Left renal pelvis (tissue), 4 donors: ENCODE measurements around the gene LHPP. TPM values are rescaled to one million over a fixed set of nuclear protein-coding genes. Genes with fewer than 3 reads are reported as not detected.

ENCODE experiments used
- DNase-seq, 4 donors: peaks; one replicate each; pipeline ENCODE4 v3.0.0-alpha.2; 2013; ENCODE audit warnings: low read depth in 4 of 4, low spot score in 3 of 4
- polyA plus RNA-seq, 4 donors: library from polyadenylated mRNA; unstranded; fragments of 120-200 nt; gene quantifications; one replicate each; pipeline ENCODE4 v1.2.1, GENCODE V29; 2013; ENCODE audit not compliant: insufficient read length in 4 of 4

The LHPP gene
- polyA plus RNA-seq, 4 donors, result 15.7 to 23.9 (median 16.6) TPM

DNA sequence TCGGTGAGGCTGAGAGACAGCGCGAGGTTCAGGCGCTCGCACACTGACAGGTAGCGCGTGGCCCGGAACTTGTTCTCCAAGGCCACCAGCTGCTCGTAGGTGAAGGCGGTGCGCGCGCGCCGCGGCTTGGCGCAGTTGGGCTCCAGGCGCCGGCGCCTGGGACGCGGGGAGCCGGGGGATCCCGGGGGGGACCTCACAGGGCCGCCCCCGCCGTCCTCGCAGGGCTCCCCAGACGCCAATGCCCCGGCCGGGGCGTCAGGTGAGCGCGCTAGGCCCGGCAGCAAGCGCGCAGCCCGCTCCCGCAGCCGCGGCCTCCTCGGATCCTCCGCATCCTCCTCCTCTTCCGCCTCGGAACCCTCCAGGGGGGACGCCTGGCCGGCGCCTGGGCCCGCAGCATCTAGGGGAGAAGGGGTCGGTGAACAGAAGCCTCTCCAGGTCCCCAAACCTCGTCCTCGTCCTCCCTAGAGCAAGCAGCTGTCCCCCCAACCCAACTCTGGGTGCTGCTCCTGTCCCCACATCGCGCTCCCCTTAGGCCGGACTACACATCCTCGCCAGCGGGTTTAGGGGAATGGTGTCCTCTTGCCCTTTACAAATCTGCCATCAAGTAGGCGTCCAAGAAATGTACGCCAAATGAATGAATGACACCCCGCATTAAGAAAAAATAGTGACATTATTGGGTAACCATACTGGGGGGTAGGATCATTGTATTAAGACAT is 13.7 kb upstream of the LHPP start:
- no peak for DNase-seq

DNA sequence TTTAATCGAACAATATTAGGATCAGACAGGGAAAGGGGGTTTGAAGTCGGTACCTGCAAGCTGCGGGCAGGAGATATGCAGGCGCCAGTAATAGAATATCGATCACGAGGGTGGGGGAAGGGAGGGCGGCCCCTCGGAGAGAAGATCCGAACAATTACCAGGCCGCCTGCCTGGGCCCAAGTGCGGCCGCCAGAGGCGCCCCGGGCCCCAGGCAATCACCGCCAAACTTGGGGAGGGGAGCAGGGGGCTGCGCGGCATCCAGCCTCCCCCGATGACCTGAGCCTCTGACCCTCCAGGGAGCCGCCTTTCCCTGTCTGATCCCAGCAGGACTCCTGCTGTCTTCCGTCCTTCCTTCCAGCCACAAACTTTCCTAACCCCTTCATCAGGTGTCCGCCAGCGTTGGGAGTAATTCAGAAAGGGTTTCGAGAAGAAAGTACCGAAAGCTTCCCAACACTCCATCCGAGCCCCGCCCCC is 12.9 kb upstream of the LHPP start:
- no peak for DNase-seq

DNA sequence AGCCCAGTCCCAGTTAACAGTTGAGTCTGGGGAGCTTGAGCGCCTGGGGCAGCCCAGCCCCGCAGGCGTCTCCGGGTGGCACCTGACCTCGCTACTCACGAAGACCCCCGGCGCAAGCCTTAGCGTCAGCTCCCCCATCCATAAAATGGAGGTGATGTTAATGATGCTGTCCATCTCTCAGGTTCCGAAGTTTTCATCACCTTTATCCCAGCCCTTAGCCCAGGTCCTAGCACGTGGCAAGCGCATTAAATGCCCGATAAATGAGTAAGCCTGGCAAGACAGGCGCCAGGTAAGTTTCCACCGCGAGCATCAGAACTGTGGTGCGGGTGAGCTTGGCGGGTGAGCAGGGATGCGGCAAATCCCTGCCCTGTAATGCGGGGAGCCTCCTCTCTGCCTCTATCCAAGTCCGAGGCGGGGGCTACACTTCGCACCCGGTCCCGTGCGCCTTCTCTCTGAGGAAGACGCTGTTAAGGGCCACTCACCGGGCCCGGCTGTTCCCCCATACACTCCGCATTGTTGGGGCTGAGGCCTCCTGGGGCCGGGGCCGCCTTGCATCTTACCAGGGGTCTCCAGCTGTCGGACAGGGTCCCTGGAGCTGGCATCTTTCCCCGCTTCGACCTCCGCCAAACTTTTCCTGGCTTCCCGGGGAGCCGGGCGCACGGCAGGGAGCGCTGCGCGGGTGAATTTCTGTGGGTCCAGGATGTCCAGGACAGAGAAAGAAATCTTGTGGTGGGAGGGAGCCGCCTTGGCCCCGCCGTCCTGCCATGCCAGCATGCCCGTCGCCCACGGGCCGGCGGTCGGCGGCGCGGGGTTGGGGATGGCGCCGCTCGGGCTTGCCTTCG is 12.2 kb upstream of the LHPP start:
- no peak for DNase-seq

DNA sequence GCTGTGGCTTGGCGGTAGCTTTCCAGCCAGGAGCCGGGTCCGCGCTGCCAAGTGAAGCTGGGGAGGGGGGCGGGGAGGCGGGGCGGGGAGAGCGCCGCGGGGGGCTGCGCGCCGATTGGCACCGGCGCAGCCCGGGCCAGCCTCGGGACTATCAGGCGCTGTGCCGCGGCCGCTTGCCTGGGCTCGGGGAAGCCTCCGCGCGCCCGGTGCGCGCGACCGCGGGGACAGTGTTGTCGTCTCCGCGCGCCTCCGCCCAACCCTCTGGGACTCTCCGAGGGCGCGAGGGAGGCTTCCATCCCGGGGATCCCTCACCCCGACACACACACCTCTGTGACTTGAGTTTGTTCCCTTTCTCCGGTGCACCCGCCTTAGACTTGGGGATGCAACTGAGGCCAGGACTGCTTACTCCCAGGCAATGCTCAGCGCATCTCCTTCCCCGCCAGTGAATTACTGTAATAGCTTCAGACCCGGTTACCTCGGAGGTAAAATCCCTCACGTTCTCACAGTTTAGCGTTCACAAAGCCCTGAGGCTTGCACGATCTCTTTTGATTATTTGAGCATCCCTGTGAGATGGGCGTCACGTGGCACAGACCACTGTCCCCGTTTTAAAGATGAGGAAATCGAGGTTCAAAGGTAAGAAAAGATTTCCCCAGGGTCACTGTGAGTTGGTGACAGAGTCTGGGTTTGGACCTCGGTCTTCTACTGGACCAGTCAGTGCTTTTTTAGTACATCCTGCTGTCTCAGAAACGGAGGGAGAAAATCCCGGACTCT is 11.4 kb upstream of the LHPP start, which contains the start of gene NKX1-2:
Gene NKX1-2, minus strand, starts transcription at position 24 of the 771 bp plus-strand sequence. CDS start 92 bp downstream, outside the sequence.
- no peak for DNase-seq

DNA sequence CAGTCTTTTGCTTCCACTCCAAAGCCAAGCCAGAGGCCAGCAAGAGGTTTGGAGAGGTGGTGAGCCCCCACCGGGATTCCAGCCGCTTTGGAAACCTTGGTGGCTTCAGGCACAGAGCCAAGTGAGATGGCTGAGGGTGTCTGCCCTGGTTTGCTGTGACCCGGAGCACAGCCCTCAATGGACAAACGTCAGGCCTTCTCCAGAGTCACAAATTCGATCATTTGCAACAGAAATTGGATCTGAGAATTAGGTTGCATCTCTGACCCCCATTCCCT is 10.9 kb upstream of the LHPP start:
- DNase-seq, result no peak

DNA sequence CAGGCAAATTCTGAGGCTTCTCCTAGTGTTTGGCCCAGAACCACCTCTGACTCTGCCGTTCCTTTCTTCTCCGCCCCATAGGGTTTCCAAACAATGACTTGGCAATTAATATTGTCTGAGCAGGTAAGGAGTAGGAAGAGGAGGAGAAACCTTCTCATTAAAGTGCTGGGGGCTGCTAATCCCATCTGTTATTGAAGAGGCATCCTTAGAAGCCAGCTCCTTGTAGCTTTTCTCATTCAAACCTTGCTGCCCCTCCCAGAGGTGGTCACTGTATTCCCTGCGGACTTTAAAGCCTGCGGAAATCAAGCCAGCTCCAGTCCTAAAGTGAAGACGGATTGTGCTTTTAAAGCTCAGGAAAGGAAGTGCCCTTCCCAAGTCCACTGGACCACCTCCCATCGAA is 10.3 kb upstream of the LHPP start:
- no peak for DNase-seq

DNA sequence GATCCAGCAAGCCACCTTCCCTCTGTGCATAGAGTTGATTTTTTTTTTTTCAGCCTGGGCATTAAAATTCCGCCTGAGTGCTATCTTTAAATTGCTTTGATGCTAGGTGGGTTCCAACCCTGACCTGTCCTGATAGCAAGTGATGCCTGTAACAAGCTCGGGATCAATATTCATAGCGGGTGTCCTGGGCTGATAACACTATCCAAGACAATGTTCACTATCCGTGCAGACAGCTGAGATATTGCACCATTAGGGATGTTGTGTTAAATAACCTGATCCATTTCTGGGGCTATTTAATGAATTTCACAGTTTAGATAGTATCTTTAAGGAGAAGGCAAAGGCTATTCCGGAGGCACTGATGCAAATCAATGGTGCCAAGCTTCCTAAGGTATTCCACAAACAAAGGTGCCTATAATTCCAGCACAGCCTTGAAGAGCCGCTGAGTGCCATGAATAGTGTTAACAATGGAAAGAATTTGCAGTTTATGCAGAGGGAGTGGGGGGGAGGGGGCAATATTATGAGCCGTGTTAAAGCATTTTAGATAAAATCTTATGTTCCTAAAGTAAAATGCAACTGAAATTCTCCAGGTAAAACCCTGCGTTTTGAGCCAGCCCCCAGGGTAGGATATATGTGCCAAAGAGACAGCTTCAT is 7.5 kb upstream of the LHPP start:
- DNase-seq, result no peak

DNA sequence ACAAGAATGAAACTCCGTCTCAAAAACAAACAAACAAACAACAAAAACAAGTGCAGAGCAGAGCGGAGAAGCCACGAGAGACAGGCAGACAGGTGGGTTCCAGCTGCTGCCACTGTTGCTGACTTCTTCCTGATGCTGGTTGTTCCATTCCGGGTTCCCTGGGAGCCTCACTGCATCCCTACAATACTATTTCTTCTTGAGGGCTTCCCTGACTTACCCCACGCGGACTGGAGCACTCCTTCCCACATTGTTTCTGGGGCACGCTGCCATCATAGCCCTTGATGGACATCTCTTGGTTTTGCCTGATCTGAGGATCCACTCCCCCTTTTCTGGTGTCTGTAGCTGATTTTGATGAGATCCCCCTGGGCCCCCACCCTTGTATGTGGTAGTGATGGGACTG is 6.2 kb upstream of the LHPP start:
- no peak for DNase-seq

DNA sequence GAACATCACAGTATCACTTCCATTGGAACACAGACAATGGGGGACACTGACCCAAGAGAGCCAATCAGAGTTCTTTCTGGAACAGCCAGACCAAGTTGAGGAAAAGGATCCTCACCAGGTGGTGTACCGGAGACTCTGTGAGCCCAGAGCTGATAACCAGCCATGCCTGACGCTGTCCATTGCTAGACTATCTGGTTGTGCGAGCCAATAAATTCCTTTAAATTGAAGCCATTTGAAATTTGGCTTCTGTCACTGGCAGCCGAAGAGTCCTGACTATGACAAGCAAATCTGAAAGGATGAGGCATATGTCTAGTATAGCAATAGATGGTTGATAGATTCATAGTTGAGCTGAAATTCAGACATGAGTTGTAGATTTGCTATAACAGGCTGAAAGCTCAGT is 3.1 kb upstream of the LHPP start:
- DNase-seq, result no peak

DNA sequence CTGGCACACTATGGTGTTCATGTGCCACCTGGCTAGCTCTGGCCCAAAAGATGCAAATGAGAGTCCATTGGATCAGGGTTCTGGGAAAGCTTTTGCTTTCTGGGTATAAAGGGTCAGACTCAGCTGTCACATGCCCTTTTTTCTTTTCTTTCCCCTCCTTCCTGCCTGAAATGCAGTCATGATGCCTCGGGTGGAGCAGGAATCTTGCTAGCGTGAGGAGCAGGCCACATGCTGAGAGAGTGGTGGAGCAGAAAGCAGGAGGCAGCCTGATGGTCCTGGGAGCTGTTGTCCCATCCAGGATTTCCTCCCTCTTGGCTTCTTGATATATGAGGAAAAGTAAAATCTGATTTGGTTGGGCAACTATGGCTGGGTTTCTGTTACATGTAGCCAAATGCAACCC is 2.7 kb upstream of the LHPP start:
- no peak for DNase-seq

DNA sequence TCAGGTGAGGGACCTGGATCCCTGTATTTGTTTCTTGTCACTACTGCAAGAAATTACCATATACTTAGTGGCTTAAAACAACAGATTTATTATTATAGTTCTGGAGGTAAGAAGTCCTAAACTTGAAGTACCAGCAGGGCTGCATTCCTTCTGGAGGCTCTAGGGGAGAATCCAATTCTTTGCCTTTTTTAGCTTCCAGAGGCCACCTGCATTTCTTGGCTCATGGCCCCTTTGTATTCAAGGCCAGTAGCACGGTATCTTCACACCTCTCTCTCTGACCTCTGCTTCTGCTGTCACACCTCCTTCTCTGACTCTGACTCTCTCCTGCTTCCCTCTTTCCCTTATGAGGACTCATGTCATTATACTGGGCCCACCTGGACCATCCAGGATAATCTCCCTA is 2.2 kb upstream of the LHPP start:
- no peak for DNase-seq

DNA sequence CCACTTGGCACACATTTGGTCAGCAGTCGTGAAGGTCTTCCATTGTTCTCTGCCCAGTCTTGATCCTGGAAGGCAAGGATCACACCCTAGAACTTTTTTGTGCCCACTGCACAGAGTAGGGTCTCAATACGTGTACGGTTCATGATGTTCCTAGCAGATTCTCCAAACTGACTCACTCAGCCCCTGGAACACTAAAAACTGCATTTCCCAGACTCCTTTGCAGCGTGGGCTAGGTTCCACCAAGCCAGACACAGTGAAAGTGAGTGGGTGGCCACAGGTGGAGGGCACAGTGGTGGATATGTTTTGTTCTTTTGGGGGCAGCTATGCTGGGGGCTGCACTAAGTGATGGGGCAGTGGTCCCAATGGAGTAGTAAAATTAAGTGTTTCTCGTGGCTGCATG is 1.5 kb upstream of the LHPP start:
- no peak for DNase-seq

DNA sequence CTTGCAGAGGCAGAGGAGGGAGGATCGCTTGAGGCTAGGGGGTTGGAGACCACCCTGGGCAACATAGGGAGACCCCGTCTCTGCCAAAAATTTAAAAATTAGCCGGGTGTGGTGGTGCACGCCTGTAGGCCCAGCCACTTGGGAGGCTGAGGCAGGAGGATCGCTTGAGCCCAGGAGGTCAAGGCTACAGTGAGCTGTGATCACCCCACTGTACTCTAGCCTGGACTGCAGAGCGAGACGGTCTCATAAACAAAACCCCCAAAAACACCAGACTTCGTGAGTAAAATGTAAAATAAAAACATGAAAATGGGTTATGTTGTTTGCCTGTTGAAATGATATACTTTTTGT is 699 bp downstream of the LHPP start:
- DNase-seq, result no peak

DNA sequence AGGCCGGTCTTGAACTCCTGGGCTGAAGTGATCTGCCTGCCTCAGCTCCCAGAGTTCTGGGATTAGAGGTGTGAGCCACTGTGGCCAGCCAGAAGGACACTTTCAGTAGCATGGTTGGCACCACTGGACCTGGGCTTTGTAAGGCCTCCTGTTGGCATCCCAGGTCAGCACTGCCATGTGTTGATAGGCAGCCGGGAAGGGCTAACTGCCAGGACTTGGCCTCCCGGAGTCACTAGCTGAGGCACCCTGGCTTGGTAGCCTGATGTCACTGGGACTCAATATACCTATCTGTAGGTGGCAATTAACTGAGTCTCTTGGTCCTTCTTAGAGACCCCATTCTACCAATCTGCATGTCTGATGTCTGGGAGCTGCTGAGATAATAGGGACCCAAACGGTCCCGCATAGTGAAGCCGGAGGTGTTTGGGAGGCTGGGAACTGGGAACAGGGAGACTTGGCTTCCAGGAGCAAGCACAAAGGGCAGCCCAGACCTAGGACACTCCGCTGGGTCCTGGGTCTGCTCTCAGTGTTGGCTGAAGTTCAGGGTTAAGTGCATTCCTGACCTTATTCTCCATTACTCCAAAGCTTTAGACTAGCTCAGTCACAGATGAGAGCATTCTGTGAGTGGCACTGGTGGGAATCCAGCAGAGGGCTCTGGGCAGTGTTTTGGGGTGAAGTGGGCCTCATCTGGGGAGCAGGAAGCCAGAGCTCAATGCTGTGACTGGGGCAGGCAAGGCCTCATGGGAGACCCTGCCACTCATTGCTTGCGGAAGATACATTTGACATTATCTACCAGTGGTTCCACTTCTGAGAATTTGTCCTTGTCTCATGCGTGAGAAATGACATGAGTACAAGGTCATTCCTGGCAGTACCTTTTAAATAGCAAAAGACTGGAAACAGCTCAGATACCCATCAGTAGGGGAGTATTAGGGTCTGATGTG is 2.7 kb downstream of the LHPP start:
- no peak for DNase-seq

DNA sequence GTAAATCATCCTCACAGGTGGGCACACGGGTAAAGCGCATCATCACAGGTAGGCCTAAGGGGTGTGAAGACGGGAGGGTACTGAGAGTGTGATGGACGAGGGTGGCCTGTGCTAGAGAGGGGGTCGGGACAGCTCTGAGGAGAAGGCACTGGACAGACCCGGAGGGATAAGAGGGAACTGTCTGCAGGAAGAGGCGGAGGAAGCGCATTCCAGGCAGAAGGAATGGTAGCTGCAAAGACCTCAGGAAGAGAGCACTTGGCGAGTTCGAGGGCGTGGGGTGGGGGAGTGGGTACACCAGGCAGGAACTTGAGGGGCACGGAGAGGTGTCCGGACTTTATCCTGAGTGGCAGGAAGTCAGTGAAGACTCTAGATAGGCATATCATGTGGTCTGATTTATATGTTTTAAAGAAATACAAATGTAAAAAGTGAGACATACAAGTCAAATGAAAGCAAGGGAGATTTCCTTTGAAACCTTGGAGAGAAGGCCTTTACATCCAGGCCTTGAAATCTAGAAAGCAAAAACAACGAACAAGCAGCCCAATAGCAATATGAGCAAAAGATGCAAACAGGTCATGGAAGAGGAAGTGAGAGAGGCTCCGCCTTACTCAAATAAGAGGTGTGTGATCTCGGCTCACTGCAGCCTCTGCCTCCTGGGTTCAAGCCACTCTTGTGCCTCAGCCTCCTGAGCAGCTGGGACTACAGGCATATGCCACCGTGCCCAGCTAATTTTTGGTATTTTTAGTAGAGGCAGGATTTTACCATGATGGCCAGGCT is 3.6 kb downstream of the LHPP start:
- DNase-seq, result no peak

DNA sequence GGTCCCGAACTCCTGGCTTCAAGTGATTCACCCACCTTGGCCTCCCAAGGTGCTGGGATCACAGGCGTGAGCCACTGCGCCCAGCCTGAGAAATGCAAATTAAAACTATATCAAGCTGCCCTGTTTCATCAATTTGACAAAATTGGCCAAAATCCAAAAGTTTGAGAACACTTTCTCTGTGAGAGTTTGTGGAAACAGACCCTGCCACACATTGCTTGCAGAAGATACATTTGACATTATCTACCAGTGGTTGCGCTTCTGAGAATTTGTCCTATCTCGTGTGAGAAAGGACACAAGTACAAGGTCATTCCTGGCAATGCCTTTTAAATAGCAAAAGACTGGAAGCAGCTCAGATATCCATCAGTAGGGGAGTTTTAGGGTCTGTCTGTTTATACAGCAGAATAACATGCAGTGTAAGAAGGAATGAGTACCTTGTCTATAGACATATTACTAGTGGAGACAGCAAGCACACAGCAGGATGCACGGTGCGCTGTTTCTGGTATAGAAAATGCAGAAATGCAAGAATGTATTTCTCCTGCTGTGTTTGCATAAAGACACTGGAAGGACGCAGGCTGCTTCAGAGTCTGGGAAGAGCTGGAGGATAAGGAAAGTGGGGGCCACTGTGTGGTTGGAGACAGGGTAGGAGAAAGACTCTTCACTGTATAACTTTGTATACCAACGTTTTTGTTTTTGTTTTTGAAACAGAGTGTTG is 4.3 kb downstream of the LHPP start:
- DNase-seq, result no peak

DNA sequence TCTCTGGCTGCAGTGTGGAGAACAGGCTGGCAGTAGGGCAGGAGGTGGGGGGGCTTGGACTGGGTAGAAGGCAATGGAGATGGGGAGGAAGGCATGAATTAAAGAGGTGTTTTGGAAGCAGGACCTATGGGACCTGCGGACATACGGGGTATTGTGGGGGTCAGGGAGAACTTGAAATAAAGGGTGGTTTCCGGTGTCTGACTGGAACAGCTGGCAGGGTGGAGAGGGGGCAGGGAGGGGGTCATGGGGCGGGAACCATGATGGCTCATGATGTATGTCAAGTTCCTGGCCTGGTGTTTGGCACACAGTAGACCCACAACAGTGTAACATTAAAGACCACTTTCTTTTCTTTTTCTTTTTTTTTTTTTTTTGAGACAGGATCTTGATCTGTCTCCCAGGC is 5.5 kb downstream of the LHPP start:
- DNase-seq, result no peak

DNA sequence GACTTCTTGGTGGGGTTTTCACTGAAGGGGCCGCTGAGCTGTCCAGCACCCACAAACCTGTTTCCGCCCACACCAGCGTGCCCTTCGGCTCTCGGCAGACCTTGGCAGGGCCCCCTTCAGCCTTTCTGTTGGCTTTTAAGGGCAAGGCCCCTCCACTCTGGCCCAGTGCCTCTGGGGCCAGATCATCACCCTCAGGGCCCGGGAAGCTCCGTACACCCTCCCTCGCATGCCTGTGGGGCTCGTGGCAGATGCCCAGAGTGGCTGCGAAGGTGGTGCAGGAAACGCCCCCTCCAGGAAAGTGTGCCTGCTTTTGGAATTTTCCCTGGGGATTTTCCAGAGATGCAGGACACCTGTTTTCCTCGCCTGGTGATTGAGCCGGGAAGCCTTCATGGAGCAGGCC is 7.0 kb downstream of the LHPP start:
- DNase-seq, result no peak
